ENCODE results near the gene EPHA4.
A peak's percentile ranks its signal among the peaks of the same experiment; 100 is the strongest.

EPHA4 gene

GRCh38 chr2:221402072-221402471, 170.0 kb downstream of the EPHA4 start:
- no peak for ATAC-seq
- no peaks in the 10 kb centered on the region for H3K4me1 Mint-ChIP-seq
- no peaks in the 10 kb centered on the region for H3K27me3 Mint-ChIP-seq
- no peak overlapping the region for H3K27ac Mint-ChIP-seq
- H3K4me3 Mint-ChIP-seq: no peak overlapping the region
- H3K9me3 Mint-ChIP-seq: peaks cover 0 to 5% of the 10 kb centered on the region in 2 donors
- no peak for DNase-seq

- DNase-seq (no peak), ATAC-seq (no peak)
- H3K4me1 Mint-ChIP-seq: no peaks in the 10 kb centered on the region
- peaks cover 0 to 5% of the 10 kb centered on the region in 2 donors for H3K9me3 Mint-ChIP-seq
- H3K27ac Mint-ChIP-seq: peak overlapping the region in 1 of 2 donors; percentile 1
- H3K4me3 Mint-ChIP-seq: no peak overlapping the region
- H3K27me3 Mint-ChIP-seq: no peaks in the 10 kb centered on the region
These were observed 171.7 kb downstream of the EPHA4 start for GRCh38 chr2:221400411-221400810.

GRCh38 chr2:221399183-221399582, 172.9 kb downstream of the EPHA4 start:
- Mint-ChIP-seq H3K27ac (peak overlapping the region in 1 of 2 donors; percentile 62), H3K9me3 (peaks cover 0 to 5% of the 10 kb centered on the region in 2 donors), H3K4me3 (no peak overlapping the region), H3K27me3 (no peaks in the 10 kb centered on the region), H3K4me1 (no peaks in the 10 kb centered on the region)
- no peak for ATAC-seq
- no peak for DNase-seq

GRCh38 chr2:221397187-221397586, 174.9 kb downstream of the EPHA4 start:
- H3K4me1 Mint-ChIP-seq: no peaks in the 10 kb centered on the region
- H3K9me3 Mint-ChIP-seq: peaks cover 0 to 5% of the 10 kb centered on the region in 2 donors
- no peak overlapping the region for H3K4me3 Mint-ChIP-seq
- DNase-seq: no peak
- no peak overlapping the region for H3K27ac Mint-ChIP-seq
- no peaks in the 10 kb centered on the region for H3K27me3 Mint-ChIP-seq
- ATAC-seq: no peak

GRCh38 chr2:221392228-221392881, 179.7 kb downstream of the EPHA4 start:
- H3K4me1 Mint-ChIP-seq: no peaks in the 10 kb centered on the region
- DNase-seq (no peak), ATAC-seq (no peak)
- peaks cover 7% of the 10 kb centered on the region for H3K27me3 Mint-ChIP-seq
- H3K9me3 Mint-ChIP-seq: no peaks in the 10 kb centered on the region
- H3K27ac Mint-ChIP-seq: no peak overlapping the region
- H3K4me3 Mint-ChIP-seq: no peak overlapping the region

GRCh38 chr2:221390878-221391277, 181.2 kb downstream of the EPHA4 start:
- Mint-ChIP-seq H3K4me1 (no peaks in the 10 kb centered on the region), H3K9me3 (no peaks in the 10 kb centered on the region), H3K4me3 (no peak overlapping the region), H3K27ac (no peak overlapping the region), H3K27me3 (peaks cover 7% of the 10 kb centered on the region)
- ATAC-seq: no peak
- no peak for DNase-seq

- Mint-ChIP-seq H3K4me1 (no peaks in the 10 kb centered on the region), H3K27me3 (peaks cover 7% of the 10 kb centered on the region), H3K4me3 (no peak overlapping the region), H3K9me3 (no peaks in the 10 kb centered on the region), H3K27ac (no peak overlapping the region)
- DNase-seq: no peak
- no peak for ATAC-seq
These were observed 182.2 kb downstream of the EPHA4 start for GRCh38 chr2:221389904-221390303.

- no peaks in the 10 kb centered on the region for H3K4me1 Mint-ChIP-seq
These were observed 182.7 kb downstream of the EPHA4 start for GRCh38 chr2:221389421-221389820.

GRCh38 chr2:221388891-221389290, 183.2 kb downstream of the EPHA4 start:
- DNase-seq: no peak
- Mint-ChIP-seq H3K9me3 (no peaks in the 10 kb centered on the region), H3K27ac (no peak overlapping the region), H3K27me3 (peaks cover 7% of the 10 kb centered on the region), H3K4me3 (no peak overlapping the region), H3K4me1 (no peaks in the 10 kb centered on the region)
- ATAC-seq: no peak

More at GRCh38 chr2:221389421-221389820, 182.7 kb downstream of the EPHA4 start:
- H3K27me3 Mint-ChIP-seq: peaks cover 7% of the 10 kb centered on the region
- no peak overlapping the region for H3K27ac Mint-ChIP-seq
- no peaks in the 10 kb centered on the region for H3K9me3 Mint-ChIP-seq
- no peak for DNase-seq
- no peak for ATAC-seq
- H3K4me3 Mint-ChIP-seq: no peak overlapping the region

- DNase-seq (no peak), ATAC-seq (no peak)
- H3K4me3 Mint-ChIP-seq: no peak overlapping the region
- H3K27ac Mint-ChIP-seq: no peak overlapping the region
- no peaks in the 10 kb centered on the region for H3K4me1 Mint-ChIP-seq
- no peaks in the 10 kb centered on the region for H3K27me3 Mint-ChIP-seq
- no peaks in the 10 kb centered on the region for H3K9me3 Mint-ChIP-seq
These were observed 186.4 kb downstream of the EPHA4 start for GRCh38 chr2:221385716-221386115.

GRCh38 chr2:221381928-221382488, 190.1 kb downstream of the EPHA4 start:
- no peak for ATAC-seq
- no peak for DNase-seq
- Mint-ChIP-seq H3K4me3 (no peak overlapping the region), H3K4me1 (no peaks in the 10 kb centered on the region), H3K27me3 (no peaks in the 10 kb centered on the region), H3K27ac (no peak overlapping the region), H3K9me3 (no peaks in the 10 kb centered on the region)

- DNase-seq (no peak), ATAC-seq (no peak)
- Mint-ChIP-seq H3K9me3 (no peaks in the 10 kb centered on the region), H3K4me1 (no peaks in the 10 kb centered on the region), H3K4me3 (no peak overlapping the region), H3K27ac (no peak overlapping the region), H3K27me3 (no peaks in the 10 kb centered on the region)
These were observed 191.4 kb downstream of the EPHA4 start for GRCh38 chr2:221380686-221381085.

- Mint-ChIP-seq H3K9me3 (no peaks in the 10 kb centered on the region), H3K4me3 (no peak overlapping the region), H3K27ac (no peak overlapping the region), H3K4me1 (no peaks in the 10 kb centered on the region), H3K27me3 (no peaks in the 10 kb centered on the region)
- DNase-seq: no peak
- ATAC-seq: no peak
These were observed 192.0 kb downstream of the EPHA4 start for GRCh38 chr2:221380062-221380461.

- ATAC-seq (no peak), DNase-seq (no peak)
- Mint-ChIP-seq H3K9me3 (peaks cover 0 to 5% of the 10 kb centered on the region in 2 donors), H3K4me1 (no peaks in the 10 kb centered on the region), H3K27me3 (no peaks in the 10 kb centered on the region), H3K4me3 (no peak overlapping the region), H3K27ac (no peak overlapping the region)
These were observed 194.5 kb downstream of the EPHA4 start for GRCh38 chr2:221377597-221377996.

- Mint-ChIP-seq H3K4me1 (no peaks in the 10 kb centered on the region), H3K4me3 (no peak overlapping the region), H3K9me3 (peaks cover 0 to 6% of the 10 kb centered on the region in 2 donors), H3K27ac (no peak overlapping the region), H3K27me3 (no peaks in the 10 kb centered on the region)
- ATAC-seq (no peak), DNase-seq (no peak)
These were observed 195.0 kb downstream of the EPHA4 start for GRCh38 chr2:221377066-221377465.

GRCh38 chr2:221374234-221374633, 197.9 kb downstream of the EPHA4 start:
- H3K4me3 Mint-ChIP-seq: no peak overlapping the region
- ATAC-seq (no peak), DNase-seq (no peak)
- H3K9me3 Mint-ChIP-seq: peaks cover 0 to 6% of the 10 kb centered on the region in 2 donors
- H3K4me1 Mint-ChIP-seq: no peaks in the 10 kb centered on the region
- no peak overlapping the region for H3K27ac Mint-ChIP-seq
- H3K27me3 Mint-ChIP-seq: peaks cover 27% of the 10 kb centered on the region

- Mint-ChIP-seq H3K4me3 (no peak overlapping the region), H3K9me3 (peaks cover 0 to 6% of the 10 kb centered on the region in 2 donors), H3K27me3 (peaks cover 30% of the 10 kb centered on the region), H3K4me1 (no peaks in the 10 kb centered on the region), H3K27ac (no peak overlapping the region)
- ATAC-seq (no peak), DNase-seq (no peak)
These were observed 199.2 kb downstream of the EPHA4 start for GRCh38 chr2:221372907-221373306.
